ENCODE data around the gene RPS6KA3.
"Not testable (repeated sequence)": the region's sequence is repeated elsewhere in the genome, so short reads cannot be mapped to it uniquely, and the experiment has no call there.

RPS6KA3 gene

DNA sequence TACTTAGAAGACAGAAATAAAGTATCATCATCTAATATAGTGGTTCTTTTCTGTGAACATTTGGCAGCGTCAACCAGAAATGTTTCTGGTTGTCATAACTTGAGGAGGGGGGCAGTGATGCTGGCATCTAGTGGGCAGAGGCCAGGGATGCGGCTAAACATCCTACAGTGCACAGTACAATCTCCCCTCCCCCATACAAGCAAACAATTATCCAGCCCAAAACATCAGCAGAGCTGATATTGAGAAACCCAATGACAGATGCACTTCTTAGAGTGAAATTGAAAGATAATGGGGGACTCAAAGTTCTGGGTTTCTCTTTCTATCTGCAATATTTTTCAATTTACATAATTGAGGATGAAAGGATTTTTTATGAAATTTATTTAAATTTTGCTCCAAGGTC is 123.1 kb downstream of the RPS6KA3 start:
- DNase-seq (ENCODE audit: low spot score): no peak

DNA sequence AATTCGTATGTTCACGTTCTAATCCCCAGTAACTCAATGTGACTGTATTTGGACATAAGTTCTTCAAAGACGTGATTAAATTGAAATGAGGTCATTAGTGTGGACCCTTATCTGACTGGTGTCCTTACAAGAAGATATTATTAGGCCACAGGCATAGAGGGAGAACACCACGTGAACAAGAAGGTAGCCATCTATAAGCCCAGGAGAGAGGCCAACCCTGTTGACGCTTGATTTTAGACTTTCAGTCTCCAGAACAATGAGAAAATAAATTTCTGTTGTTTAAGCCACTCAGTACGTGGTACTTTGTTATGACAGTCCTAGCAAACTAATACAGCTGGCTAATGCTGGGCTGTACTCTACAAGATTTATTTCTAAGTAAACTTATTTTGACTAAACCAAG is 123.6 kb downstream of the RPS6KA3 start:
- DNase-seq (ENCODE audit: low spot score): no peak

DNA sequence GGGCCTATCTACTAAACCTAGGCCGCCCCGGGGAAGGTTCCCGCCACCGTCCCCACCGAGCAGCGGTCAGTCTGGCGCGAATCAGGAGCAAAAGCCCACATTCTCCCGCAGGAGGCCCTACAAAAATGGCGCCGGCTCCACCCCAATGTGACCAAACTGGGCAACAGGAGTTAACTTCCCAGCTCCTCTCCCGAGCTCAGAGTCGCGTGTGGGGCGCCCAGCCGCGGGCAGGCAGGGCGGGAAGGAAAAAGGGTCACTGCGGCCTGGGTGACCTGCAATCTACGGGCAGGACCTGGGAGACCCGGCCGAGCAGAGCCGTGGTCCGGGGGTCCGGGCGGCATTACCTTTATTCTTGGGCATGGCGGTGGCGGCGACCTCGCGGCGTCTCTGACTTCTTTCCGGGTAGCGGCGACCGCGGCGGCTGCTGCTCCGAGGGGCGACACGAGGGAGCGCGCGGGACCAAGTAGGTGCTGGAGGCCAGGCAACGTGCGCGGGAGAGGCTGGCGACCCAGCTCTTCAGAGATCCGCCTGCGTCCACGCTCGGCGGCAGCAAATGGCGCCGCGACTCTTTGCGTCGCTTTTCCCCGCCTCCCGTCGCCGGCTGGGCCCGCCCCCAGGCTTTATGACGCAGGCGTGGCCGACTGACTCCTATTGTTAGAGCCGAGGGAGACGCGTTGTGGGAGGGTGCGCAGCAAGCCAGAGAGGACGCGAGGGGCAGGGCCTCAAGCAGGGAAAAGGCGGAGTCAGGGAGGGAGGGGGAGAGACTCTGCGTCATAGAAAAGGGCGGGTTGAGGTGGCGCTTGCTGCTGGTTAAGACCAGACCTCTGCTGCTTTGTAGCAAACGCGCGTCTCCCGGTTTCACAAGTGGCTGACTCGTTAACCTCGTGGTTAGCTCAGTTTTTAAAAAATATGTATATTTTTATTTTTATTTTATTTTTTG is 125.2 kb downstream of the RPS6KA3 start, which contains the start of gene EIF1AX:
TSS of gene EIF1AX (minus strand) at position 558 of the 940 bp plus-strand sequence. CDS start at position 360, 198 bp downstream.
- peak; percentile 81 for DNase-seq (ENCODE audit: low spot score)

GRCh38 chrX:20140420-20140819 is 126.3 kb downstream of the RPS6KA3 start:
- no peak for DNase-seq (ENCODE audit: low spot score)

DNA sequence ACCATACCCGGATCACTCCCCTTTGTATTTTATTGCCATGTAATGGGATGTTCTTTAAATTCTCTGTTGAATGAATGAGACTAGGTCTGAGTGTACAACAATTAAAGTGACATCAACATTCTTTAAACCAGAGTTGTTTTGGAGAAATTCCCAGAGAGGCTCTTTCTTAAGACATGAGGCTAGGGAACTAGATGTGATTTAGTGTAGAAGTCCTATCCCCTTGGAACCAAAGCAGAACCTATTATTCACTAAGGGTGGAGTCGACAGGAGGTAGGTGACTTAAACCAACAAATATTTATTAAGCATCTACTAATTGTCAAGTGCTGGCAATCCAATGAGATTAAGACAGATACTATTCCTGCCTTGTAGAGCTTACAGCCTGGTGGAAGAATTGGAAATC is 126.7 kb downstream of the RPS6KA3 start:
- DNase-seq (ENCODE audit: low spot score): no peak

- no peak for DNase-seq (ENCODE audit: low spot score)
These were observed 130.8 kb downstream of the RPS6KA3 start for GRCh38 chrX:20135944-20136343.

GRCh38 chrX:20132666-20133065 is 134.0 kb downstream of the RPS6KA3 start:
- no peak for DNase-seq (ENCODE audit: low spot score)

- DNase-seq (ENCODE audit: low spot score): no peak
These were observed 136.4 kb downstream of the RPS6KA3 start for GRCh38 chrX:20130357-20130756.

DNA sequence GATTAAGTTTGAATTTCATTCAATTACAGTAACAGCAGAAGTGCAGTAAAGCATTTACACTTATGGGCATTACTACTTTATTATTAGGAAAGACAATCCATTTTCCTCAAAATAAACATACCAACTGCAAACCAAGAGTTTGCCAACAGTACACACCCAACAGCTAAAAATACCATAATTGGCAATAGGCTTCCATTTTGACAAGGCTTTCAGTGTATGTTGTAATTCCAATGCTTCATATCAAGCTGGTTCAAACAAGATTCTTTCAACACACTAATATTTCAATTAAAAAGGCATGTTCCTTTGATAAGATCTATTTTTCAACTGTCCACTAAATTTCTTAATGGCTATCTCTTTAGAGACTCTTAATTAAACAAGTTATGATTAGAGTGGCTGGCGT is 137.2 kb downstream of the RPS6KA3 start:
- DNase-seq (ENCODE audit: low spot score): no peak

DNA sequence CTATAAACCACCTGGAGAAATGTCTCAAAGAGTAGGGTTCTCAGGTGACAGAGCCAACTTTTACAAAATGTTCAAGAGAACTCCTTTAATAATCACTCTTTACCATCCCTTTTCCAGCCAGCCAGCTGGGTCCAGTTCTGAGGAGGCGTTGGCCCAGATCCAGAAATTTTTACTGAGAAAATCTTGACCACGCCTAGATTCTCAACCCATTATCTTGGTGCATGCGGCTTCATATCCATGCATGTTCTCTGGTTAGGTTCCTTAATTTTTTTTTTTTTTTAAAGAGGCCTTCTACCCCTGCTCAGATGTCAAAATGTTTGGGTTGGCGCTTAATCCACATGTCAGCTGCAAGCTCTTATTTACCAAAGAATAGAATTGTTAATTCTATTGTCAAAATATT is 138.0 kb downstream of the RPS6KA3 start:
- no peak for DNase-seq (ENCODE audit: low spot score)

- DNase-seq (ENCODE audit: low spot score): not testable (repeated sequence)
These were observed 139.3 kb downstream of the RPS6KA3 start for GRCh38 chrX:20127440-20127839.

DNA sequence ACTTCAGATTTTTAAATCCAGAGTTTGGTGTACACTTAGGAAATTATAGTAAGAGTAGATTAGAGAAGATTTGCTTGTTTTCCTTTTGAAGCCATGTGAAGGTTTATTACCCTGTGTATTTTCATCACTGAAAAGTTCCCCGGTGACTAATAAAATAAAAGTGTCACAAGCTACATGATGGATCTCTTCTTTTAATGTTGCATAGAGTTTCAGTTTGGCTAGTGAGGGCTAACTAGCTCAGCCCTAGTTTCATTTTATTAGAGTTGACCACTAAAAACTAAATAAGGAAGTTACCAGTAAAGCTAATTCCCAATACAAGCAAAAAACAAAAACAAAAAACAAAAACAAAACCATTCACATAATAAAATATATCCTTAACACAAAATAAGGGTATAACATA is 139.9 kb downstream of the RPS6KA3 start:
- DNase-seq (ENCODE audit: low spot score): not testable (repeated sequence)

- no peak for DNase-seq (ENCODE audit: low spot score)
These were observed 141.7 kb downstream of the RPS6KA3 start for GRCh38 chrX:20124964-20125363.

GRCh38 chrX:20118065-20118824 is 148.5 kb downstream of the RPS6KA3 start:
- DNase-seq (ENCODE audit: low spot score): no peak

- no peak for DNase-seq (ENCODE audit: low spot score)
These were observed 150.0 kb downstream of the RPS6KA3 start, which contains the start of gene MAP7D2 for GRCh38 chrX:20116577-20117240. MAP7D2 (minus strand) TSS chrX:20116907; CDS start chrX:20116879, 28 bp downstream.

- no peak for DNase-seq (ENCODE audit: low spot score)
These were observed 150.6 kb downstream of the RPS6KA3 start for GRCh38 chrX:20116087-20116576.

DNA sequence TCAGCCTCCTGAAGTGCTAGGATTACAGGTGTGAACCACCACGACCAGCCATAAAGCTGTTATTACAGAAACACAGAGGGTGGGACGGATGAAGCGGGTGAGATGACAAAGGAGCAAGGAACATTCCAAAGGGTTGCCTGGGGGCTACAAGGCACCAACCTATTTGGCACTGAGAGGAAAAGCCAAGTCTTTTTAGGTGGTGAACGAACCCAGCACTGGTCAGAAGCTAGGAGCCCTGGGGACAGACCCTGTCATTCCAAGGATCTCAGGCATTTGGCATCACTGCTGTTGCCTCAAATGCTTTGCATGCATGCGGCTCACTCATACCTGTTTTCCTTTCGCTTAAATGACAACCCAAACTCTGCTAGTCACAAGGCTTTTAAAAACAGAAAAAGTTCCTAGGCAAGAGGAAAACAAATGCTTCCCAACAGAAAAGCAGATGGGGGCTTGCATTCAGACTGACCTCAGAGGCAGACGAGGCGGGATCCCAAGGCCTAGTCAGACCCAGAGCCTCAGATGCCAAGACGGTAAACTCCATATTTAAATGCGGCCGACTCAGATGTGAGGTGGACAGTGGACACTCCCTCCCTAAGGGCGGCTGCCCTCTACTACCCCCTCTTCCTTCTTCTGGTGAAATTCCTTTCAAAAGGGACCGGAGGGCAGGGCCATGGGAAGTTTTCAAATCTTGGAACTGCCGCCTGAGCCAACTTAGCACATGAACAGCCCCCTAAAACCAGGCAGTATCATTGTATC is 154.5 kb downstream of the RPS6KA3 start:
- no peak for DNase-seq (ENCODE audit: low spot score)

- no peak for DNase-seq (ENCODE audit: low spot score)
These were observed 155.4 kb downstream of the RPS6KA3 start for GRCh38 chrX:20111271-20111670.

DNA sequence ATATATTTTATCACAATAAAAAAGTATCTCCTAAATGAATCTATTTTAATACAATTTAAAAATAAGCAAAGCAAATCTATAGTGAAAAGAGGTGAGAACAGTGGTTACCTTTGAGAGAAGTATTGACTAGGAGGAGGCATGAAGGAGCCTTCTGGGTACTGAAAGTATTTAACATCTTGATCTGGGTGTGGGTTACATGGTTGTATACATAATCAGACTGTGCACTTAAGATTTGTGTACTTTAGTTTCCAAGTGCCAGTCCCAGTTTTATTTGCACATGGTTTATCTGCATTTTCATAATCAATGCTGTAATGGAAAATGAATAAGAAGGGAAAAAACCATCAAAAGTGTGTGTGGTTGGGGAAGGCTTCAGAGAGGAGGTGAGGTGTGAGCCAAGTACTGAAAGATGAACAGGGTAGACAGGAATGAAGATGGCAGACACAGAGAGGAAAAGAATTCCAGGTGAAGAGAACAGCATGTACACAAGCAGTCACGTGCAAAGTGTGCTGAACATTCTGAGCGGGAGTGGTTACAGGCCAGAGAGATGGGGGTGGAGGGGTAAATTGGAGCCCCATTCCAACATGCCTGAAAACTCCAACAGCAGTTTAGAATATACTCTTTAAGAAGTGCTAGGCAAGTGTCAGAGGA is 164.7 kb downstream of the RPS6KA3 start:
- DNase-seq (ENCODE audit: low spot score): no peak
